Astrocyte of the cerebellum (primary cell): ENCODE results near the gene CLDN22.

Experiments
- DNase-seq: peaks from one replicate; pipeline ENCODE4 v3.0.0-alpha.2; 2011; ENCODE audit warnings: low read depth
- H3K4me3 ChIP-seq: 2 replicates; pipeline ENCODE4 v1.5.1; 2011; ENCODE audit warnings: mild to moderate bottlenecking, low read depth, low read length, moderate library complexity
- CTCF ChIP-seq: IDR thresholded peaks from 2 replicates; pipeline ENCODE4 v1.5.1; 2012; ENCODE audit warnings: low read length, low read depth, moderate library complexity, mild to moderate bottlenecking; ENCODE audit errors: missing control alignments
- in situ Hi-C: cut with HindIII; loops from 2 replicates; pipeline ENCODE4 v1.10.0; 2017; ENCODE audit warnings: low sequenced_read_pairs

CLDN22 gene

GRCh38 chr4:183287677-183288076 lies 32.4 kb downstream of the CLDN22 start:
- no peak for TF ChIP-seq CTCF
- DNase-seq = no peak
- in situ Hi-C loops = no loop called here
- H3K4me3 ChIP-seq = no peak overlapping the region

GRCh38 chr4:183287309-183287659 lies 32.8 kb downstream of the CLDN22 start:
- TF ChIP-seq CTCF = no peak
- in situ Hi-C loops = no loop called here
- no peak overlapping the region for H3K4me3 ChIP-seq
- no peak for DNase-seq

GRCh38 chr4:183286590-183287308 lies 33.3 kb downstream of the CLDN22 start:
- no peak overlapping the region for H3K4me3 ChIP-seq
- no peak for TF ChIP-seq CTCF
- no peak for DNase-seq
- in situ Hi-C loops = no loop called here

GRCh38 chr4:183285886-183286285 lies 34.2 kb downstream of the CLDN22 start:
- no peak overlapping the region for H3K4me3 ChIP-seq
- in situ Hi-C loops = no loop called here
- no peak for DNase-seq
- no peak for TF ChIP-seq CTCF

- peak; percentile 81 for DNase-seq
- no peak for TF ChIP-seq CTCF
- in situ Hi-C loops = no loop called here
- H3K4me3 ChIP-seq = no peak overlapping the region
Measured at GRCh38 chr4:183284965-183285364, 35.1 kb downstream of the CLDN22 start.

GRCh38 chr4:183284258-183284785 lies 35.8 kb downstream of the CLDN22 start:
- no peak overlapping the region for H3K4me3 ChIP-seq
- no peak for TF ChIP-seq CTCF
- in situ Hi-C loops = no loop called here
- DNase-seq = no peak
